Stromal cell of bone marrow (primary cell): ENCODE data around the gene RNF223.
"Not testable (repeated sequence)": the region's sequence is repeated elsewhere in the genome, so short reads cannot be mapped to it uniquely, and the experiment has no call there.

Experiments
- DNase-seq: peaks from one replicate; pipeline ENCODE4 v3.0.0-alpha.2; 2012; ENCODE audit warnings: low read depth

Gene RNF223

GRCh38 chr1:1059494-1060280, 14.4 kb downstream of the RNF223 start:
- no peak for DNase-seq

- DNase-seq: no peak
Observed at GRCh38 chr1:1058921-1059493, 15.1 kb downstream of the RNF223 start.

- DNase-seq: no peak
Observed at GRCh38 chr1:1058088-1058905, 15.8 kb downstream of the RNF223 start.

- DNase-seq: not testable (repeated sequence)
Observed at GRCh38 chr1:1057769-1058087, 16.4 kb downstream of the RNF223 start.

- no peak for DNase-seq
Observed at GRCh38 chr1:1055841-1056736, 18.0 kb downstream of the RNF223 start.

GRCh38 chr1:1054971-1055370, 19.1 kb downstream of the RNF223 start:
- DNase-seq: no peak

GRCh38 chr1:1054099-1054700, 19.9 kb downstream of the RNF223 start:
- no peak for DNase-seq

GRCh38 chr1:1053682-1054081, 20.4 kb downstream of the RNF223 start:
- no peak for DNase-seq

- DNase-seq: no peak
Observed at GRCh38 chr1:1053022-1053421, 21.1 kb downstream of the RNF223 start.

- DNase-seq: no peak
Observed at GRCh38 chr1:1052003-1052840, 21.9 kb downstream of the RNF223 start.

GRCh38 chr1:1051127-1051810, 22.8 kb downstream of the RNF223 start:
- no peak for DNase-seq

GRCh38 chr1:1050577-1051052, 23.5 kb downstream of the RNF223 start:
- no peak for DNase-seq

- DNase-seq: no peak
Observed at GRCh38 chr1:1049318-1050165, 24.6 kb downstream of the RNF223 start.

- DNase-seq: no peak
Observed at GRCh38 chr1:1048765-1049164, 25.3 kb downstream of the RNF223 start.

- no peak for DNase-seq
Observed at GRCh38 chr1:1047963-1048362, 26.1 kb downstream of the RNF223 start.

GRCh38 chr1:1047407-1047806, 26.7 kb downstream of the RNF223 start:
- no peak for DNase-seq

- no peak for DNase-seq
Observed at GRCh38 chr1:1046767-1047166, 27.3 kb downstream of the RNF223 start.

GRCh38 chr1:1046243-1046642, 27.9 kb downstream of the RNF223 start:
- no peak for DNase-seq

GRCh38 chr1:1045129-1045528, 29.0 kb downstream of the RNF223 start:
- DNase-seq: no peak
